OCI-LY3 (cell line): ENCODE measurements around the gene CBLIF.

ENCODE experiments used
- CTCF ChIP-seq: fragments of 200-600, 300-600 bp; sonication (generic); IDR thresholded peaks from 2 replicates; pipeline ENCODE4 v1.5.1; 2014; ENCODE audit warnings: antibody characterized with exemption, low read length, low read depth
- EZH2phosphoT487 ChIP-seq: fragments of 200-600 bp; shearing (Covaris generic); IDR thresholded peaks from 2 replicates; pipeline ENCODE4 v1.6.1; 2018; ENCODE audit warnings: antibody characterized with exemption, mixed run types, low read depth

DNA sequence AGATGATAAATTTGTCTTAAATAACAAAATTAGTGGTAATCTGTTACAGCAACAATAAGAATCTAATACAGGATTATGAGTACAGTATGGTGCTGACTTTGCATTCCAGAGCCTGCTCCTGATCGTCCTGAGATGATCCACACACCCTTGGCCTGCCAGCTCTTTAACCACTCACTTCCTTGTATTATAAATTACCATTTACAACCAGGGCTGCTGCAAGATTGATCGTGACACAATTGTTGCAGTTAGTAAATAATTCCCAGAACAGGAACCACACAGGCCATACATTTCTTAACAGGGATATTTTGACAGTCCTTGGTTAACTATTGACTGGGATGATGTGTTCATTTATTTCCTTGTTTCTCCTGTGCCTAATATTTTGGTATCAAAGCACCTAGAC is 3.8 kb upstream of the CBLIF start:
- TF ChIP-seq CTCF (no peak), EZH2phosphoT487 (no peak)
